Type B pancreatic cell (in vitro differentiated cells): ENCODE data around the gene LRRIQ1. TPM values are rescaled to one million over a fixed set of nuclear protein-coding genes. Genes with fewer than 3 reads are reported as not detected.

Source experiments
- DNase-seq: peaks from one replicate; pipeline ENCODE4 v3.0.0; 2021; ENCODE audit warnings: mixed read lengths; ENCODE audit not compliant: unreplicated experiment; ENCODE audit errors: extremely low spot score
- H3K27ac Mint-ChIP-seq: 2 replicates; pipeline ENCODE4 v1.8.0; 2021; ENCODE audit warnings: mild to moderate bottlenecking, mixed read lengths
- H3K27me3 Mint-ChIP-seq: 2 replicates; pipeline ENCODE4 v1.8.0; 2021; ENCODE audit warnings: mixed read lengths
- H3K36me3 Mint-ChIP-seq: 2 replicates; pipeline ENCODE4 v1.8.0; 2021; ENCODE audit warnings: mixed read lengths
- H3K4me1 Mint-ChIP-seq: one replicate; pipeline ENCODE4 v1.8.0; 2021; ENCODE audit warnings: mixed read lengths; ENCODE audit not compliant: unreplicated experiment
- H3K4me3 Mint-ChIP-seq: 2 replicates; pipeline ENCODE4 v1.8.0; 2021; ENCODE audit warnings: mild to moderate bottlenecking, mixed read lengths
- H3K9me3 Mint-ChIP-seq: 2 replicates; pipeline ENCODE4 v1.8.0; 2021; ENCODE audit warnings: mixed read lengths
- total RNA-seq: library from RNA; stranded (reverse); gene quantifications from 2 replicates; pipeline ENCODE4 v1.2.1, GENCODE V29; 2021; ENCODE audit warnings: low replicate concordance
- TF ChIP-seq, protein P1 (sequence below): fragments of 200-600 bp; sonication (generic); conservative IDR thresholded peaks from 2 replicates; pipeline ENCODE4 v1.5.0; 2021; ENCODE audit warnings: antibody characterized with exemption, mild to moderate bottlenecking

The LRRIQ1 gene
- total RNA-seq, 1 donor from 2014 or later = 9.7 TPM

GRCh38 chr12:85006206-85006605, 29.9 kb upstream of the LRRIQ1 start:
- TF ChIP-seq, protein P1, sequence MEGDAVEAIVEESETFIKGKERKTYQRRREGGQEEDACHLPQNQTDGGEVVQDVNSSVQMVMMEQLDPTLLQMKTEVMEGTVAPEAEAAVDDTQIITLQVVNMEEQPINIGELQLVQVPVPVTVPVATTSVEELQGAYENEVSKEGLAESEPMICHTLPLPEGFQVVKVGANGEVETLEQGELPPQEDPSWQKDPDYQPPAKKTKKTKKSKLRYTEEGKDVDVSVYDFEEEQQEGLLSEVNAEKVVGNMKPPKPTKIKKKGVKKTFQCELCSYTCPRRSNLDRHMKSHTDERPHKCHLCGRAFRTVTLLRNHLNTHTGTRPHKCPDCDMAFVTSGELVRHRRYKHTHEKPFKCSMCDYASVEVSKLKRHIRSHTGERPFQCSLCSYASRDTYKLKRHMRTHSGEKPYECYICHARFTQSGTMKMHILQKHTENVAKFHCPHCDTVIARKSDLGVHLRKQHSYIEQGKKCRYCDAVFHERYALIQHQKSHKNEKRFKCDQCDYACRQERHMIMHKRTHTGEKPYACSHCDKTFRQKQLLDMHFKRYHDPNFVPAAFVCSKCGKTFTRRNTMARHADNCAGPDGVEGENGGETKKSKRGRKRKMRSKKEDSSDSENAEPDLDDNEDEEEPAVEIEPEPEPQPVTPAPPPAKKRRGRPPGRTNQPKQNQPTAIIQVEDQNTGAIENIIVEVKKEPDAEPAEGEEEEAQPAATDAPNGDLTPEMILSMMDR = no peak
- no peaks in the 10 kb centered on the region for H3K27me3 Mint-ChIP-seq
- no peaks in the 10 kb centered on the region for H3K9me3 Mint-ChIP-seq
- H3K4me1 Mint-ChIP-seq = no peaks in the 10 kb centered on the region
- H3K36me3 Mint-ChIP-seq = no peaks in the 10 kb centered on the region
- H3K4me3 Mint-ChIP-seq = no peak overlapping the region
- no peak for DNase-seq
- no peak overlapping the region for H3K27ac Mint-ChIP-seq

DNA sequence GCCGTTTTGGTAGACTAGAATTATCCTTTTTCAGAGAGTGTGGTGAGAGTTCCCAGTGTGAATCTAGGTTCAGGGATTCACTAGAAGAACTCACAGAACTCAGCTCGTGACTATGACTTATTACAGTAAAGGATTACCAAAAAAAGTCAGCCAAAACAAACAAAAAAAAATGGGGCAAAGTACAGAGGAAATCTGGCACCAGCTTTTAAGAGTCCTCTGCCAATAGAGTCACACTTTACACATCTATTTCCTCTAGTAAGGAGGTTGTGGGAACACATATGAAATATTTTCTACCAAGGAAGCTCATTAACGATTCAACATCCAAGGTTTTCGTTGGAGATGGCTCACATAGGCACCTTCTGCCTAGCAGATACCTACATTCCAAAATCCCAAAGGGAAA, 28.3 kb upstream of the LRRIQ1 start:
- no peak for DNase-seq
- no peak overlapping the region for H3K4me3 Mint-ChIP-seq
- TF ChIP-seq, protein P1 = no peak
- no peaks in the 10 kb centered on the region for H3K4me1 Mint-ChIP-seq
- H3K9me3 Mint-ChIP-seq = no peaks in the 10 kb centered on the region
- no peaks in the 10 kb centered on the region for H3K36me3 Mint-ChIP-seq
- H3K27ac Mint-ChIP-seq = no peak overlapping the region
- no peaks in the 10 kb centered on the region for H3K27me3 Mint-ChIP-seq

- Mint-ChIP-seq H3K4me3 (no peak overlapping the region), H3K9me3 (no peaks in the 10 kb centered on the region), H3K36me3 (no peaks in the 10 kb centered on the region), H3K27ac (no peak overlapping the region), H3K4me1 (no peaks in the 10 kb centered on the region), H3K27me3 (no peaks in the 10 kb centered on the region)
- DNase-seq = no peak
- TF ChIP-seq, protein P1 = no peak
Measured at GRCh38 chr12:85016413-85016812, 19.7 kb upstream of the LRRIQ1 start.

DNA sequence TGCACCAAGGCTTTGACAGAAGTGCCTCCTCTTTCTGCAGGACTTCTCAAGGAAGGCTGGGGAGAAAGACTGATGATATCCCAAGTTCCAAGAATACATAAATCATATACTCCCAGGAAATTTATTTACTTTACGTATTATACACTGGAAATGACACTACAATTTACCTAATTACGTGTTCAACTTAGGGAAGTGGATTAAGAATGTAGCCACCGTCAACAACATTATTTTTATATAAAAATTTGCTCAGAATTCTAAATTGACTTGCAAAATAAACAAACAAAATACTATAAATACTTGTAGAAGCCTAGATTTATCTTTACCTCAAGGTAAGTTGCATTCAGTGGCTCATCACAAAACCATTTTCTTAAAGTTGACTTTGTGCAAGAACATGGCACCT, 19.0 kb upstream of the LRRIQ1 start:
- TF ChIP-seq, protein P1 = no peak
- Mint-ChIP-seq H3K4me3 (no peak overlapping the region), H3K9me3 (no peaks in the 10 kb centered on the region), H3K4me1 (no peaks in the 10 kb centered on the region), H3K36me3 (no peaks in the 10 kb centered on the region), H3K27ac (no peak overlapping the region), H3K27me3 (no peaks in the 10 kb centered on the region)
- DNase-seq = no peak

DNA sequence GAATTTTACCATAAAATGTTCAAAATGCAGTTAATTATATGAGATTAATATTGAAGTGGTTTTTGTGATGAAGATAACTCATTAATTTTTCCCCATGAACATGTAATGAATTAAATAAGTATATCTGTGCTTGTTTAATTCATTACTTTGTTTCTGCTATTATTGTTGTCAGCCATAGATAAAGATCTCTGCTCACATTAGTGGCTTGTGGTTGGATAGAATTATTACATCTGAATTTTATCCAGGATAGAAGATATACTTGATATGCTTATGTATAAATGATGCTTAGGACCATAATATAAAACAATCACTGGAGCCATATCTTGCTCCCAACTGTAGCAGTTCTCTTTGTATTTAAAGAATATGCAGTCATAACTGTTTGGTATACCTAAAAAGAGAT, 18.5 kb upstream of the LRRIQ1 start:
- H3K4me1 Mint-ChIP-seq = no peaks in the 10 kb centered on the region

More for the DNA sequence above, 18.5 kb upstream of the LRRIQ1 start:
- Mint-ChIP-seq H3K4me3 (no peak overlapping the region), H3K27me3 (no peaks in the 10 kb centered on the region), H3K36me3 (no peaks in the 10 kb centered on the region), H3K9me3 (no peaks in the 10 kb centered on the region), H3K27ac (no peak overlapping the region)
- DNase-seq = no peak
- TF ChIP-seq, protein P1 = no peak
